ENCODE data around the gene NOP16. TPM values are rescaled to one million over a fixed set of nuclear protein-coding genes. Genes with fewer than 3 reads are reported as not detected.

The NOP16 gene
- total and polyA plus RNA-seq, 2 of the 13 experiments (the other 11 are each of a cell fraction or from before 2014, with no cell fraction given), result 43.3 to 48.4 TPM

GRCh38 chr5:176384991-176385390, 3.4 kb downstream of the NOP16 start:
- H3K27ac ChIP-seq (ENCODE audit: extremely low read length, insufficient read depth, low read length), result no peak overlapping the region
- no TSS peak for BruUV-seq (replicated peaks)
- H4K20me1 ChIP-seq (ENCODE audit: insufficient read depth, low read length), result peaks cover 11% of the 10 kb centered on the region; the same call in 1 of the 2 replicates
- peaks cover 26% of the 10 kb centered on the region for H3K4me1 ChIP-seq (ENCODE audit: insufficient read depth, low read length)
- ChIA-PET POLR2A (no interaction called here), CTCF (ENCODE audit: low intra/inter-chr PET ratio, low total read pairs) (no interaction called here)
- no peak overlapping the region for H3K9ac ChIP-seq (ENCODE audit: insufficient read depth, low read depth, low read length)
- TF ChIP-seq ZNF609 (CRISPR knock-in tag; IDR thresholded peaks at IDR 0.05; ENCODE audit: borderline replicate concordance), result no peak
- no peak for TF ChIP-seq TARDBP (CRISPR knock-in tag; IDR thresholded peaks at IDR 0.05)
- TF ChIP-seq ZNF597 (CRISPR knock-in tag; IDR thresholded peaks at IDR 0.05), result no peak
- no peak for TF ChIP-seq ATF4 (CRISPR knock-in tag; IDR thresholded peaks at IDR 0.05)
- no peak for TF ChIP-seq CHD2 (IDR thresholded peaks at IDR 0.05; ENCODE audit: low read depth, low read length)
- no peak for TF ChIP-seq ZNF121 (CRISPR knock-in tag; IDR thresholded peaks at IDR 0.05)
- no peak for TF ChIP-seq ZNF331 (CRISPR knock-in tag; IDR thresholded peaks at IDR 0.05)
- H3K9me3 ChIP-seq (ENCODE audit: low read length), result no peaks in the 10 kb centered on the region
- FAIRE-seq (no peak), DNase-seq (ENCODE audit: low spot score) (no peak), ATAC-seq (no peak)
- no peak overlapping the region for H2AFZ ChIP-seq (ENCODE audit: low read length)
- H3K4me3 ChIP-seq (replicated peaks in 1 of 3; ENCODE audit: insufficient read depth in 1 of 3, low read depth in 2 of 3, low read length in 3 of 3), result no peak overlapping the region
- in situ Hi-C loops (cut with HindIII; ENCODE audit: extremely low pct_ligation_motif_present, low pct_unique_long_range_greater_than_20kb), result no loop called here
- H3K36me3 ChIP-seq (replicated peaks in 1 of 2; ENCODE audit: control insufficient read depth in 1 of 2, insufficient read depth in 2 of 2, low read length in 2 of 2), result peaks cover 18 to 55% of the 10 kb centered on the region in 2 experiments
- H3K4me2 ChIP-seq (ENCODE audit: low read depth, low read length), result no peak overlapping the region
- H3K27me3 ChIP-seq (ENCODE audit: control insufficient read depth in 1 of 2, insufficient read depth in 2 of 2, low read length in 2 of 2), result no peaks in the 10 kb centered on the region; a peak in 1 of 5 replicates
- peaks cover 42% of the 10 kb centered on the region for H3K79me2 ChIP-seq (ENCODE audit: insufficient read depth, low read length)
- intact Hi-C loops (cut with micrococcal nuclease; ENCODE audit: unreplicated experiment), result no loop called here
- 98% methylated on average over 12 of the region's 12 CpGs for WGBS (ENCODE audit: low lambda C conversion rate)
